ENCODE results near the gene NPC2. TPM values are rescaled to one million over a fixed set of nuclear protein-coding genes. Genes with fewer than 3 reads are reported as not detected.
"Not testable (repeated sequence)": the region's sequence is repeated elsewhere in the genome, so short reads cannot be mapped to it uniquely, and the experiment has no call there.

The NPC2 gene
- total RNA-seq, 1 donor from 2014 or later = 324 TPM

DNA sequence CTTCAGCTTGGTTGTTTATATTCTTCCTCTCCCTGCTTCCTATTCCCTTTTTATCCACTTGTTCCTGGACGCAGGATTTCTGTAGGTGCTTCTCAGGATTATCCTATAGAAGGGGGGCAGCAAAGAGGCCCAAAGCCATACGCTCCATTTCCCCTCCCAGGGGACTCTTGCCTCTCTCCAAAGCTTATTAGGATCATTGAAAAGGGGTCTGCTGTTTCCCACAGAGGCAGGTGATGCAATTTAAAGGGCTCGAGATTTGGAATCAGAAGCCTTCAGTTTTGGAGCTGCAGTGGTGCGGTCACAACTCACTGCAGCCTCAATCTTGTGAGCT, 35.6 kb downstream of the NPC2 start:
- Histone ChIP-seq H3K36me3 (no peaks in the 10 kb centered on the region), H3K4me1 (no peaks in the 10 kb centered on the region), H3K9me3 (no peaks in the 10 kb centered on the region), H3K27me3 (no peaks in the 10 kb centered on the region), H3K27ac (no peak overlapping the region), H3K4me3 (no peak overlapping the region)
- no peak for DNase-seq (ENCODE audit: low spot score in 2 of 2)
- TF ChIP-seq, protein P1, sequence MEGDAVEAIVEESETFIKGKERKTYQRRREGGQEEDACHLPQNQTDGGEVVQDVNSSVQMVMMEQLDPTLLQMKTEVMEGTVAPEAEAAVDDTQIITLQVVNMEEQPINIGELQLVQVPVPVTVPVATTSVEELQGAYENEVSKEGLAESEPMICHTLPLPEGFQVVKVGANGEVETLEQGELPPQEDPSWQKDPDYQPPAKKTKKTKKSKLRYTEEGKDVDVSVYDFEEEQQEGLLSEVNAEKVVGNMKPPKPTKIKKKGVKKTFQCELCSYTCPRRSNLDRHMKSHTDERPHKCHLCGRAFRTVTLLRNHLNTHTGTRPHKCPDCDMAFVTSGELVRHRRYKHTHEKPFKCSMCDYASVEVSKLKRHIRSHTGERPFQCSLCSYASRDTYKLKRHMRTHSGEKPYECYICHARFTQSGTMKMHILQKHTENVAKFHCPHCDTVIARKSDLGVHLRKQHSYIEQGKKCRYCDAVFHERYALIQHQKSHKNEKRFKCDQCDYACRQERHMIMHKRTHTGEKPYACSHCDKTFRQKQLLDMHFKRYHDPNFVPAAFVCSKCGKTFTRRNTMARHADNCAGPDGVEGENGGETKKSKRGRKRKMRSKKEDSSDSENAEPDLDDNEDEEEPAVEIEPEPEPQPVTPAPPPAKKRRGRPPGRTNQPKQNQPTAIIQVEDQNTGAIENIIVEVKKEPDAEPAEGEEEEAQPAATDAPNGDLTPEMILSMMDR (IDR thresholded peaks at IDR 0.05) = no peak
- intact Hi-C loops (cut with DNase I) = no loop called here

DNA sequence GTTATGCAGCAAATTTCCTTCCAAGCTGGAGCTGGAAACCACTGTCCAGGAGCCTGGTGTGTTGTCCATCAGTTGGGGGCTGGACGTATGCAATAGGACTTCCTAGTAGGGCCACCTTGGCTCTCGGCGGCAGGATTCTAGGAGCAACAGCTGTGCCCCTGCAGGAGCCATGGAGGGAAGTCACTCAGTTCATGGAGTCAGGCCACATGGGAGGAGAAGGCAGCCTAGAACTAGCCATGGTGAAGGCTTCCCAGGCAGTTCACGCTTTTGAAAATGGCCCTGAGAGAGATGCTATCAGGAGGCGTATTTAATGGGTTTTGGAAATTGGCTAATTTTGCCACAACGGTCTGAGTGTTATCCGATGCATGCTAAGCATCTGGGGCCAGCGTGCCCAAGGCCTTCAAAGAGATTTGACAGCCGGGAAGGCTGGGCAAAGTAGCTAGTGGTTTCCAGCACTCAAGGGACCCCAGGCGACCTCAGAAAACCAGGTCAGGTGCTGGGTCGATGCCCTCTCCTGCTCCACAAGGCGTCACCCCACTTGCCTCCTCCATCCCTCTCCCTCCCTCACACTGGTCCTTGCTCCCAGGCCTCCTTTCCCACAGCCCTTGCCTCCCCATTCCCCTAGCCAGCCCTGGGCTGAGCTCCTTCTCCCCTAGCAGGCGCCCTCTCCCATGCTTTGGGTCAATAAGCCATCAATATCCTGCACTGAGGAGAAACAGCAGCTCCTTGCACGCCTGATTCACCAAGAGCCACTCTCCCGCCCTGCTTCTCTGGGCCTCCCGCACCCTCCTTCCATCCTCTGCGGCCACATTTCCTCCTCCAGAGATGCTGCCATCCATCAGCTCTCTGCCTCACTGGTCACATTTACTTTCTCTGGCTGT, 36.2 kb downstream of the NPC2 start:
- Histone ChIP-seq H3K4me3 (no peak overlapping the region), H3K27me3 (no peaks in the 10 kb centered on the region), H3K4me1 (no peaks in the 10 kb centered on the region), H3K36me3 (no peaks in the 10 kb centered on the region), H3K27ac (no peak overlapping the region), H3K9me3 (no peaks in the 10 kb centered on the region)
- intact Hi-C loops (cut with DNase I) = no loop called here
- DNase-seq (ENCODE audit: low spot score in 2 of 2) = no peak
- TF ChIP-seq, protein P1 (IDR thresholded peaks at IDR 0.05) = no peak

DNA sequence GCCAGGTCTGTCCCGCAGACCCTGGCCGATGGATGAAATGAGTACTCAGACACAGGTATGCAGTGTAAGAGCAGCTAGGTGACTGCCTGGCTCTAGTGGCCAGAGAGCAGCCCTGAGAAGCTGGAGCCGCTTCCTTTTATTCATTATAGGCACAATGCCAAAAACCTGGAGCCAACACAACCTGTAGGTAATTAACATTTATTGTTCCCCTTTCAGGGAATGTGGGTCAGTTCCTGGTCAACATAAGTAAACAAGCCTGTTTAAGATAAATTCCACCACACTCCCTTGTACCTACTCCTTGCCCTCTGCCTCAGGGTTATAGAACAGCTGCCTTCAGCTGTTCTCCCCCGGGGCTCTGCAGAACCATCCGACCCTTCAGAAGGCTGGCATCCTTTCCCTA, 38.7 kb downstream of the NPC2 start:
- H3K36me3 ChIP-seq; H3K27ac ChIP-seq; H3K9me3 ChIP-seq; DNase-seq (ENCODE audit: low spot score in 2 of 2); H3K27me3 ChIP-seq; intact Hi-C loops (cut with DNase I); H3K4me3 ChIP-seq; H3K4me1 ChIP-seq: not testable (repeated sequence)

DNA sequence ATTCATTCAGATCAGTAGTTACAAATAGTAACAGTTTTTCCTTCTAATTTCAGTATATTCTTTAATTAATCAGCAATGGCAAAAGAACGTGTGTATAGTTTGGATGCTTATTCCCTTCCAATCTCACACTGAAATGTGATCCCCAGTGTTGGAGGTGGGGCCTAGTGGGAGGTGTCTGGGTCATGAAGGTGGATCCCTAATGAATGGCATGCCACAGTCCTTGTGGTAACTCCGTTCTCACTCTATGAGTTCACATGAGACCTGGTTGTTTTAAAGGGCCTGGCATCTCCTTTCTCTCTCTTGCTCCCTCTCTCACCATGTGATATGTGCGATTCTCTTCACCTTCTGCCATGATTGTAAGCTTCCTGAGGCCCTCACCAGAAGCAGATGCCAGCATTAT, 48.2 kb downstream of the NPC2 start:
- peak in 1 of 2 donors; percentile 11 for DNase-seq (ENCODE audit: low spot score in 2 of 2)
- intact Hi-C loops (cut with DNase I) = no loop called here

DNA sequence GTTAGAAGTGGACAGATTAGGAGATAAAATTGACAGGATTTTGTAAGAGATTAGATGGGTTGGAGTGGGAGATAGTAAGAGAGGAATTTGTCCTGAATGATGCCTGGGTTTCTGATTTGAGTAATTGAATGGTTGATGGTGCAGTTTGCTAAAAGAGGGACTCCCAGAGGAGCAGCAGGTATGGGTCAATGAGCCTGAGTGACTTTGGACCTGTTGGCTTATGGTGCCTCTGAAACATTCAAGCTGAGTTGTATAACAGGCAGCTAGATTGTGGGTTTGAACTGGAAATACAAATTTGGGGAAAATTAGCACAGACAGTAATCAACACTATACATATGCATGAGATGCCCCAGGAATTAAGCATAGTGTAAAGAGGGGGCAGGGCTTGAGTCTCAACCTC, 50.3 kb downstream of the NPC2 start:
- no peaks in the 10 kb centered on the region for H3K4me1 ChIP-seq
- DNase-seq (ENCODE audit: low spot score in 2 of 2) = no peak
- H3K27me3 ChIP-seq = no peaks in the 10 kb centered on the region
- H3K9me3 ChIP-seq = no peaks in the 10 kb centered on the region
- no peaks in the 10 kb centered on the region for H3K36me3 ChIP-seq
- intact Hi-C loops (cut with DNase I) = no loop called here
- TF ChIP-seq, protein P1 (IDR thresholded peaks at IDR 0.05) = no peak
- no peak overlapping the region for H3K27ac ChIP-seq
- no peak overlapping the region for H3K4me3 ChIP-seq

More for the DNA sequence above, 48.2 kb downstream of the NPC2 start:
- no peaks in the 10 kb centered on the region for H3K9me3 ChIP-seq
- H3K27ac ChIP-seq = no peak overlapping the region
- no peaks in the 10 kb centered on the region for H3K27me3 ChIP-seq
- H3K4me1 ChIP-seq = no peaks in the 10 kb centered on the region
- no peaks in the 10 kb centered on the region for H3K36me3 ChIP-seq
- H3K4me3 ChIP-seq = no peak overlapping the region
- TF ChIP-seq, protein P1 (IDR thresholded peaks at IDR 0.05) = no peak

DNA sequence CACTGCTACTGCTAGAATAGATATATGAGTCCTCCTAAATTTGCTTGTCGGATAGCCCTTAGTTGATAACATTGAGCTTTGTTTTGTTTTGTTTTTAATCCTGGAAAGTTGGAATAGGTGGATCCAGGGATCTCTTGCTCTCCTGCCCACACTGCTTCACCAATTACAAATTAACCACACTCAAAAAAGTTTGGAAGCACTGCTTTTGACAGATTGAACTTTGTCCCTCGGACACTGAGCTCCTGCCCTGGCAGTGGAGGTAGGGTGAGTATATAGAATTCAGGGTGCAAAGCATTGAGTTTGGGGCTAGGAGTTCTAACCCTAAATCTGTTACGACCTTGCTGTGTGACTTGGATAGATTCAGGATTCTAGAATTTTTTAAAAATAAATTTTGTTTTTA, 52.0 kb downstream of the NPC2 start:
- Histone ChIP-seq H3K4me1 (no peaks in the 10 kb centered on the region), H3K36me3 (no peaks in the 10 kb centered on the region), H3K27me3 (no peaks in the 10 kb centered on the region), H3K27ac (no peak overlapping the region), H3K9me3 (no peaks in the 10 kb centered on the region), H3K4me3 (no peak overlapping the region)
- TF ChIP-seq, protein P1 (IDR thresholded peaks at IDR 0.05) = no peak
- DNase-seq (ENCODE audit: low spot score in 2 of 2) = no peak
- intact Hi-C loops (cut with DNase I) = no loop called here

Measured in ascending aorta (tissue), 2 donors.